HEK293 (cell line): ENCODE results near the gene SETD1A.

ENCODE experiments used
- MYNN ChIP-seq: fragments of 450-650 bp; formaldehyde crosslinking; IDR thresholded peaks from 2 replicates; pipeline ENCODE4 v1.5.1; 2016; ENCODE audit warnings: missing biosample characterization, missing genetic modification characterization, borderline replicate concordance
- PRDM6 ChIP-seq: fragments of 450-650 bp; formaldehyde crosslinking; IDR thresholded peaks from 2 replicates; pipeline ENCODE4 v1.5.1; 2017; ENCODE audit warnings: missing biosample characterization, missing genetic modification characterization
- ZBTB10 ChIP-seq: fragments of 450-650 bp; formaldehyde crosslinking; IDR thresholded peaks from 2 replicates; pipeline ENCODE4 v1.5.1; 2016; ENCODE audit warnings: missing biosample characterization, missing genetic modification characterization
- ZBTB20 ChIP-seq: fragments of 450-650 bp; formaldehyde crosslinking; IDR thresholded peaks from 2 replicates; pipeline ENCODE4 v1.5.1; 2016; ENCODE audit warnings: missing biosample characterization, missing genetic modification characterization
- ZFHX2 ChIP-seq: fragments of 450-650 bp; formaldehyde crosslinking; conservative IDR thresholded peaks from 2 replicates; pipeline ENCODE4 v1.5.1; 2016; ENCODE audit warnings: missing biosample characterization, missing genetic modification characterization
- ZNF114 ChIP-seq: fragments of 450-650 bp; formaldehyde crosslinking; IDR thresholded peaks from 2 replicates; pipeline ENCODE4 v1.5.0; 2017; ENCODE audit warnings: missing biosample characterization, missing genetic modification characterization
- ZNF121 ChIP-seq: fragments of 450-650 bp; formaldehyde crosslinking; IDR thresholded peaks from 2 replicates; pipeline ENCODE4 v1.5.1; 2016; ENCODE audit warnings: missing biosample characterization, missing genetic modification characterization
- ZNF140 ChIP-seq: fragments of 450-650 bp; formaldehyde crosslinking; IDR thresholded peaks from 2 replicates; pipeline ENCODE4 v1.5.1; 2016; ENCODE audit warnings: missing biosample characterization, missing genetic modification characterization
- ZNF18 ChIP-seq: fragments of 450-650 bp; formaldehyde crosslinking; IDR thresholded peaks from 2 replicates; pipeline ENCODE4 v1.5.1; 2016; ENCODE audit warnings: missing biosample characterization, missing genetic modification characterization
- ZNF280C ChIP-seq: fragments of 450-650 bp; formaldehyde crosslinking; IDR thresholded peaks from 2 replicates; pipeline ENCODE4 v1.5.1; 2016; ENCODE audit warnings: missing biosample characterization, missing genetic modification characterization
- ZNF292 ChIP-seq: fragments of 450-650 bp; formaldehyde crosslinking; IDR thresholded peaks from 2 replicates; pipeline ENCODE4 v1.5.1; 2016; ENCODE audit warnings: low read depth, missing biosample characterization, missing genetic modification characterization, borderline replicate concordance
- ZNF341 ChIP-seq: fragments of 450-650 bp; formaldehyde crosslinking; IDR thresholded peaks from 2 replicates; pipeline ENCODE4; 2016; ENCODE audit warnings: low read depth, missing biosample characterization, missing genetic modification characterization
- ZNF394 ChIP-seq: fragments of 450-650 bp; formaldehyde crosslinking; IDR thresholded peaks from 2 replicates; pipeline ENCODE4 v1.5.1; 2016; ENCODE audit warnings: missing biosample characterization, missing genetic modification characterization, mild to moderate bottlenecking, moderate library complexity, borderline replicate concordance
- ZNF398 ChIP-seq: fragments of 450-650 bp; formaldehyde crosslinking; IDR thresholded peaks from 2 replicates; pipeline ENCODE4 v1.5.1; 2017; ENCODE audit warnings: missing biosample characterization, missing genetic modification characterization
- ZNF416 ChIP-seq: fragments of 450-650 bp; formaldehyde crosslinking; IDR thresholded peaks from 2 replicates; pipeline ENCODE4 v1.5.1; 2016; ENCODE audit warnings: missing biosample characterization, missing genetic modification characterization
- ZNF514 ChIP-seq: fragments of 450-650 bp; formaldehyde crosslinking; IDR thresholded peaks from 2 replicates; pipeline ENCODE4 v1.5.1; 2016; ENCODE audit warnings: missing biosample characterization, missing genetic modification characterization
- ZNF518A ChIP-seq: fragments of 450-650 bp; formaldehyde crosslinking; conservative IDR thresholded peaks from 2 replicates; pipeline ENCODE4 v1.5.1; 2016; ENCODE audit warnings: low read depth, missing biosample characterization, missing genetic modification characterization
- ZNF645 ChIP-seq: fragments of 450-650 bp; formaldehyde crosslinking; IDR thresholded peaks from 2 replicates; pipeline ENCODE4; 2016; ENCODE audit warnings: missing biosample characterization, missing genetic modification characterization
- ZNF704 ChIP-seq: fragments of 450-650 bp; formaldehyde crosslinking; IDR thresholded peaks from 2 replicates; pipeline ENCODE4 v1.5.1; 2016; ENCODE audit warnings: missing biosample characterization, missing genetic modification characterization

SETD1A gene

GRCh38 chr16:30957456-30958174 is at the start of gene SETD1A (continued):
- TF ChIP-seq PRDM6 (tag by site-specific recombination) (no peak; the same call in 1 of the 2 replicates), ZNF114 (tag by site-specific recombination) (no peak), ZNF416 (tag by site-specific recombination) (no peak), ZNF18 (tag by site-specific recombination) (no peak; the same call in 1 of the 2 replicates), ZNF280C (tag by site-specific recombination) (no peak), ZNF341 (tag by site-specific recombination) (peak; percentile 63), ZNF140 (tag by site-specific recombination) (no peak), ZNF645 (tag by site-specific recombination) (0 out of 2 replicates have a peak, but pooled peaks have one; percentile 81), ZFHX2 (tag by site-specific recombination) (peak; percentile 45), ZNF518A (tag by site-specific recombination) (peak; percentile 60), MYNN (tag by site-specific recombination) (no peak), ZNF292 (no peak), ZNF514 (tag by site-specific recombination) (no peak), ZNF394 (tag by site-specific recombination) (peak; percentile 84), ZNF121 (tag by site-specific recombination) (no peak), ZNF704 (0 out of 2 replicates have a peak, but pooled peaks have one; percentile 32), ZBTB10 (tag by site-specific recombination) (no peak), ZNF398 (peak; percentile 77; the same call in 1 of the 2 replicates), ZBTB20 (peak; percentile 52)
